SK-N-MC (cell line): Measurements from ENCODE around the gene MAP4K5.

Source experiments
- DNase-seq: peaks from one replicate; pipeline ENCODE4 v3.0.0-alpha.2; 2011; ENCODE audit warnings: low read depth, low spot score
- H3K27ac ChIP-seq: fragments of 200-600 bp; sonication (generic); 2 replicates; pipeline ENCODE4 v1.5.1; 2016; ENCODE audit warnings: mixed run types
- H3K36me3 ChIP-seq: fragments of 200-600 bp; sonication (generic); 2 replicates; pipeline ENCODE4 v1.6.1; 2017; ENCODE audit warnings: antibody characterized with exemption, low read length, mixed read lengths; ENCODE audit not compliant: insufficient read depth
- H3K4me3 ChIP-seq: fragments of 200-600 bp; sonication (generic); 2 replicates; pipeline ENCODE4 v1.5.1; 2016
- H3K9ac ChIP-seq: fragments of 200-600 bp; sonication (generic); 2 replicates; pipeline ENCODE4 v1.8.0; 2017; ENCODE audit warnings: mixed run types, mixed read lengths; ENCODE audit not compliant: insufficient read length
- H3K9me3 ChIP-seq: fragments of 200-600 bp; sonication (generic); 2 replicates; pipeline ENCODE4 v1.6.1; 2017; ENCODE audit warnings: low read depth, mild to moderate bottlenecking, antibody characterized with exemption, low read length, moderate library complexity, mixed read lengths
- EZH2 ChIP-seq: fragments of 200-600 bp; sonication (generic); IDR thresholded peaks from one replicate; pipeline ENCODE4 v1.6.1; 2017; ENCODE audit warnings: antibody characterized with exemption
- FOXP2 ChIP-seq: optimal IDR thresholded peaks from 2 replicates; pipeline ENCODE3; 2011; ENCODE audit warnings: mild to moderate bottlenecking, moderate library complexity; ENCODE audit not compliant: insufficient read depth; ENCODE audit errors: extremely low read length, control extremely low read depth
- POLR2AphosphoS5 ChIP-seq: IDR thresholded peaks from 2 replicates; pipeline ENCODE4 v1.6.1; 2012; ENCODE audit warnings: mild to moderate bottlenecking, low read depth, low read length, borderline replicate concordance

The MAP4K5 gene

DNA sequence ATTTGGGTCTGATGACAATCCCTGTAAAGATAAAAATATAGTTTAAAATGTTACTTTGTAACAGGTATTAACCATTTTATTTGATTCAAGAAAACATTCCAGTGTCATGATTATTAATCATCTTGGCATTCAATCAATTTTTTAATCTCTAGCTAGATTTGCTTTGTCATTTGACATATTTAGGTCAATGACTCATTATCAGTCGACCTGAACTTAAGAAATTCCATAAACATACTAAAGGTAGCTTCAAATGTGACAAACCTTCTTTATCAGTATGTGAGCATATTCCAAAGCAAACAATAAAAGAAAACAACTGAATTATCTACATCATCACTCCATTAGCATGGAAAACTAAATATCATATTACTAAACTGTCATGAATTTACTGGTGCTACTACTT lies 84.9 kb downstream of the MAP4K5 start:
- TF ChIP-seq FOXP2, result no peak
- TF ChIP-seq EZH2, result no peak
- no peak for TF ChIP-seq POLR2AphosphoS5
- H3K36me3 ChIP-seq, result peaks cover 59% of the 10 kb centered on the region
- no peak overlapping the region for H3K4me3 ChIP-seq
- no peak overlapping the region for H3K27ac ChIP-seq
- no peak overlapping the region for H3K9ac ChIP-seq
- H3K9me3 ChIP-seq, result no peaks in the 10 kb centered on the region
- no peak for DNase-seq

- TF ChIP-seq FOXP2, result no peak
- no peak for TF ChIP-seq POLR2AphosphoS5
- TF ChIP-seq EZH2, result no peak
- Histone ChIP-seq H3K4me3 (no peak overlapping the region), H3K9me3 (no peaks in the 10 kb centered on the region), H3K27ac (no peak overlapping the region), H3K9ac (no peak overlapping the region), H3K36me3 (peaks cover 40% of the 10 kb centered on the region)
- DNase-seq, result no peak
These were observed 97.8 kb downstream of the MAP4K5 start for GRCh38 chr14:50434528-50434927.

- peaks cover 28% of the 10 kb centered on the region for H3K36me3 ChIP-seq
- no peak overlapping the region for H3K27ac ChIP-seq
- H3K4me3 ChIP-seq, result no peak overlapping the region
- H3K9ac ChIP-seq, result no peak overlapping the region
- no peak for DNase-seq
- TF ChIP-seq FOXP2, result no peak
- no peak for TF ChIP-seq POLR2AphosphoS5
- no peak for TF ChIP-seq EZH2
- no peaks in the 10 kb centered on the region for H3K9me3 ChIP-seq
These were observed 100.2 kb downstream of the MAP4K5 start for GRCh38 chr14:50432131-50432530.

GRCh38 chr14:50425816-50426215 lies 106.6 kb downstream of the MAP4K5 start:
- Histone ChIP-seq H3K9ac (no peak overlapping the region), H3K4me3 (no peak overlapping the region), H3K27ac (peak overlapping the region; percentile 54; the same call in 1 of the 2 replicates), H3K36me3 (peaks cover 17% of the 10 kb centered on the region), H3K9me3 (no peaks in the 10 kb centered on the region)
- TF ChIP-seq FOXP2 (no peak), EZH2 (no peak), POLR2AphosphoS5 (no peak)
- peak; percentile 52 for DNase-seq

DNA sequence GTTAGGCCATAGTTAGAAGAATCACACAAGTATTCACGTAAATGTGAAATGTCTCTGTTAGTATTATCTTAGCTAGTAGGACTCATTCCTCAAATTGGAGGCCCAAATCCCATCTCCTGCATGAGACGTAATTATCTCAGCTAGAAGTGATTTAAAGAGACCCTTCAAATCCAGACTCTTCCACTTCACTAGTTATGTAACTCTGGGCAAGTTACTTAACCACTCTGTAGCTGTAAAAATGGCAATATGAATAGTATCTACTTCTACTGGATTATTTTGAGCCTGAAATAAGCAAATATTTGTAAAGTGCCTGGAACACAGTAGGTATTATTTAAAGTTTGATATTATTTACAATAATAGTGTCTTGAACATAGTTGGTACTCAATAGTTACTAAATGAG lies 107.3 kb downstream of the MAP4K5 start:
- Histone ChIP-seq H3K4me3 (no peak overlapping the region), H3K27ac (no peak overlapping the region), H3K9ac (no peak overlapping the region), H3K9me3 (no peaks in the 10 kb centered on the region), H3K36me3 (peaks cover 24% of the 10 kb centered on the region)
- TF ChIP-seq FOXP2, result no peak
- DNase-seq, result no peak

- Histone ChIP-seq H3K4me3 (no peak overlapping the region), H3K9me3 (no peaks in the 10 kb centered on the region), H3K36me3 (peaks cover 35% of the 10 kb centered on the region), H3K27ac (no peak overlapping the region), H3K9ac (no peak overlapping the region)
- TF ChIP-seq FOXP2 (no peak), POLR2AphosphoS5 (no peak), EZH2 (no peak)
- no peak for DNase-seq
These were observed 108.8 kb downstream of the MAP4K5 start for GRCh38 chr14:50423529-50423928.

- Histone ChIP-seq H3K9ac (no peak overlapping the region), H3K36me3 (peaks cover 48% of the 10 kb centered on the region), H3K9me3 (no peaks in the 10 kb centered on the region), H3K4me3 (no peak overlapping the region), H3K27ac (no peak overlapping the region)
- DNase-seq, result no peak
- TF ChIP-seq POLR2AphosphoS5 (no peak), FOXP2 (no peak), EZH2 (no peak)
These were observed 110.9 kb downstream of the MAP4K5 start for GRCh38 chr14:50421499-50421898.

DNA sequence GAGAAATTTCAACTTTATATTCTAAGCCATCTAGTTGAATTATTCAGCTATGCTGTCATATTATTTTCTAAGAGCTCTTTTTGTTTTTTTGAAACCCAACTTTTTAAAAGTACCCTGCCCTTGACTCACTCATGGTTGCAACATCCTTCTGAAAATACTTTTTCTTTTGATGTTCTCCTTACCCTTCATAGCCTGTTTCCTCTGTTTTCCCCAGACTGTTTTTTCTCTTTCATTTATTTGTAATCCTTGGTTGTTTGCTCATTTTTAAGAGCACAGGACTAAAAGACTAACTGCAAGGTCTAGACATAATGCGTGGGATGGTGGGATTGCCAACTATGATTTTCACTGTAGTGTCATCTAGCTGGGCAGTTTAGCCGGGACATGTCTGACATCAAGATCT lies 114.5 kb downstream of the MAP4K5 start:
- no peaks in the 10 kb centered on the region for H3K9me3 ChIP-seq
- H3K9ac ChIP-seq, result no peak overlapping the region
- no peak overlapping the region for H3K27ac ChIP-seq
- H3K4me3 ChIP-seq, result no peak overlapping the region
- TF ChIP-seq EZH2 (no peak), FOXP2 (no peak), POLR2AphosphoS5 (no peak)
- H3K36me3 ChIP-seq, result peaks cover 41% of the 10 kb centered on the region
- no peak for DNase-seq

DNA sequence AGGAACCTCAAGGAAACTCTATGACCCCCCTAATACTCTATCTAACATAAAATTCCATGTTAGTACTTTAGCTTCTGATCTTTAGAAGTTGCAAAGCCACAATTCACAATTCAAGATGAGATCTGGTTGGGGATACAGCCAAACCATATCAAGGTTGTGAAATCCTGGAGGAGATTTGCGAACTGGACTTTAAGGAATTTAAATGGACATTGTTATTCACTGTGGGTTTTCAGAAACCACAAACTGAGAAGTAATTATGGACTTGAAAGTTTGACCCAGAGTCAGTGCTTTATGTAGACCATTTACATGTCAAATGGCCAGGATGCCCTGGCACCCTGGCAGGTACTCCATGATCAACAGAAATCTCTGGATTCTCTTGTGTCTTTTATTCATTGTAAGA lies 121.4 kb downstream of the MAP4K5 start:
- Histone ChIP-seq H3K36me3 (peaks cover 2% of the 10 kb centered on the region), H3K4me3 (no peak overlapping the region), H3K9me3 (no peaks in the 10 kb centered on the region), H3K27ac (no peak overlapping the region), H3K9ac (no peak overlapping the region)
- DNase-seq, result no peak
- no peak for TF ChIP-seq EZH2

DNA sequence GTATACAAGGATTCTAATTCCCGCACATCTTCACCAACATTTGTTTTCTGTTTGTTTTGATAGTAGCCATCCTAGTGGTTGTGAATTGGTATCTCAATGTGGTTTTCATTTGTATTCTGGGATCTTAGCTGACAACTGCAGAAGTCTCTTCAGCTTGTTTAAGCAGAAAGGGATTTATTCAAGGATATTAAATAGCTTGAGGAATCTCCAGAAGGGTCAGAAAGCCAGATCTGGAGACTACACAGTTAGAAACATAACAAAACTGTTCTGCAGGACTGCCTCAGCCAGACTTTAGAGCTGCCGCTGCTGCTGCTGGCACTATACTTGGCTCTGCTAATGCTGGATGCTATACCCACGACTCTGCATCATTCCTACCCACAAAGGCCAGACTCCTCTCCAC lies 122.3 kb downstream of the MAP4K5 start:
- Histone ChIP-seq H3K4me3 (no peak overlapping the region), H3K36me3 (no peaks in the 10 kb centered on the region; the same call in 1 of the 2 replicates), H3K9ac (no peak overlapping the region), H3K9me3 (no peaks in the 10 kb centered on the region), H3K27ac (no peak overlapping the region)
- DNase-seq, result no peak
- no peak for TF ChIP-seq FOXP2
- no peak for TF ChIP-seq EZH2
- no peak for TF ChIP-seq POLR2AphosphoS5
